ENCODE results near the gene LSR.
A peak's percentile ranks its signal among the peaks of the same experiment; 100 is the strongest.

Gene LSR

GRCh38 chr19:35304036-35304435 is 55.2 kb downstream of the LSR start:
- ChIA-PET CTCF (interaction anchor here (1.6 to 2.0 kb wide), 3 partner anchors 8 to 21 kb away, joined by 3 to 6 read pairs (median 4); no protein-coding TSS in a partner anchor), POLR2A (no interaction called here)
- no peak for DNase-seq (ENCODE audit: extremely low spot score)
- TF ChIP-seq, protein P1, sequence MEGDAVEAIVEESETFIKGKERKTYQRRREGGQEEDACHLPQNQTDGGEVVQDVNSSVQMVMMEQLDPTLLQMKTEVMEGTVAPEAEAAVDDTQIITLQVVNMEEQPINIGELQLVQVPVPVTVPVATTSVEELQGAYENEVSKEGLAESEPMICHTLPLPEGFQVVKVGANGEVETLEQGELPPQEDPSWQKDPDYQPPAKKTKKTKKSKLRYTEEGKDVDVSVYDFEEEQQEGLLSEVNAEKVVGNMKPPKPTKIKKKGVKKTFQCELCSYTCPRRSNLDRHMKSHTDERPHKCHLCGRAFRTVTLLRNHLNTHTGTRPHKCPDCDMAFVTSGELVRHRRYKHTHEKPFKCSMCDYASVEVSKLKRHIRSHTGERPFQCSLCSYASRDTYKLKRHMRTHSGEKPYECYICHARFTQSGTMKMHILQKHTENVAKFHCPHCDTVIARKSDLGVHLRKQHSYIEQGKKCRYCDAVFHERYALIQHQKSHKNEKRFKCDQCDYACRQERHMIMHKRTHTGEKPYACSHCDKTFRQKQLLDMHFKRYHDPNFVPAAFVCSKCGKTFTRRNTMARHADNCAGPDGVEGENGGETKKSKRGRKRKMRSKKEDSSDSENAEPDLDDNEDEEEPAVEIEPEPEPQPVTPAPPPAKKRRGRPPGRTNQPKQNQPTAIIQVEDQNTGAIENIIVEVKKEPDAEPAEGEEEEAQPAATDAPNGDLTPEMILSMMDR (IDR thresholded peaks at IDR 0.05; ENCODE audit: control extremely low read depth, extremely low read depth, low read depth, missing control alignments): no peak

GRCh38 chr19:35305181-35305580 is 56.4 kb downstream of the LSR start:
- TF ChIP-seq, protein P1 (IDR thresholded peaks at IDR 0.05; ENCODE audit: control extremely low read depth, extremely low read depth, low read depth, missing control alignments): no peak
- CTCF ChIA-PET: interaction anchor here (1.6 to 1.7 kb wide), 2 partner anchors 9 to 20 kb away, joined by 3 to 4 read pairs; no protein-coding TSS in a partner anchor
- DNase-seq (ENCODE audit: extremely low spot score): no peak
- POLR2A ChIA-PET: no interaction called here

DNA sequence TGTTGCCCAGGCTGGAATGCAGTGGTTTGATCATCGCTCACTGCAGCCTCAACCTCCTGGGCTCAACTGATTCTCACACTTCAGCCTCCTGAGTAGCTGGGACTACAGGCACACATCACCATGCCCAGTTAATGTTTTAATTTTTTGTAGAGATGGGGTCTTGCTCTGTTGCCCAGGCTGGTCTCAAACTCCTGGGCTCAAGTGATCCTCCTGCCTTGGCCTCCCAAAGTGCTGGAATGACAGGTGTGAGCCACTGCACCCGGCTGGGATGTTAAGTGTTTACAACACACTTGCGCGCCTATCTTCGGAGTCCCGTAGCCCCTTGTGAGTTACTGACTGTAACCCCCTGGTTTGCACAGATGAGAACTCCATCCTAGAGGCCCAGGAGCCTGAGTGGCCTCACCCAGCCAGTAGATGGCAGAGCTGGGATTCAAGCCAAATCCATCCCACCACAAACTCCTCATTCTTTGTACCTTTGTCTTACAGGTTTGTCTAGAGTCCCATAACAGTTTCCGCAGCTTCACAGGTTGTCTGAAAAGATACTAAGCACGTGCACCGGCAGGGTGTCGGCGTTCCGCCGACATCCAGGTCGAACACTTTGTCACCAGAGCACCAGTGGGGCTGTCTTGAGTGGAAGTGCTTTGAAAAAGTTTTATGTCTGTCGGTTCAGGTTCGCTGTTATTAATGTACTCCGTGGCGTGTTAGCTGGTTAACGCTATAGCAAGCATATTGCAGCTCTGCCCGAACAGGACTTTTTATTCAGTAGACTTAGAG is 57.9 kb downstream of the LSR start:
- CTCF ChIA-PET: interaction anchor here (1.3 to 2.6 kb wide), 3 partner anchors 11 to 16 kb away, joined by 3 to 6 read pairs (median 5); no protein-coding TSS in a partner anchor
- POLR2A ChIA-PET: no interaction called here
- TF ChIP-seq, protein P1 (IDR thresholded peaks at IDR 0.05; ENCODE audit: control extremely low read depth, extremely low read depth, low read depth, missing control alignments): peak; percentile 43
- peak; percentile 50 for DNase-seq (ENCODE audit: extremely low spot score)

GRCh38 chr19:35307931-35308330 is 59.1 kb downstream of the LSR start:
- CTCF ChIA-PET: interaction anchor here (1.0 to 2.6 kb wide), 2 partner anchors 12 to 187 kb away, joined by 4 to 6 read pairs; no protein-coding TSS in a partner anchor
- POLR2A ChIA-PET: no interaction called here
- no peak for DNase-seq (ENCODE audit: extremely low spot score)
- TF ChIP-seq, protein P1 (IDR thresholded peaks at IDR 0.05; ENCODE audit: control extremely low read depth, extremely low read depth, low read depth, missing control alignments): no peak

GRCh38 chr19:35308910-35309309 is 60.1 kb downstream of the LSR start:
- TF ChIP-seq, protein P1 (IDR thresholded peaks at IDR 0.05; ENCODE audit: control extremely low read depth, extremely low read depth, low read depth, missing control alignments): no peak
- ChIA-PET POLR2A (no interaction called here), CTCF (no interaction called here)
- DNase-seq (ENCODE audit: extremely low spot score): no peak

DNA sequence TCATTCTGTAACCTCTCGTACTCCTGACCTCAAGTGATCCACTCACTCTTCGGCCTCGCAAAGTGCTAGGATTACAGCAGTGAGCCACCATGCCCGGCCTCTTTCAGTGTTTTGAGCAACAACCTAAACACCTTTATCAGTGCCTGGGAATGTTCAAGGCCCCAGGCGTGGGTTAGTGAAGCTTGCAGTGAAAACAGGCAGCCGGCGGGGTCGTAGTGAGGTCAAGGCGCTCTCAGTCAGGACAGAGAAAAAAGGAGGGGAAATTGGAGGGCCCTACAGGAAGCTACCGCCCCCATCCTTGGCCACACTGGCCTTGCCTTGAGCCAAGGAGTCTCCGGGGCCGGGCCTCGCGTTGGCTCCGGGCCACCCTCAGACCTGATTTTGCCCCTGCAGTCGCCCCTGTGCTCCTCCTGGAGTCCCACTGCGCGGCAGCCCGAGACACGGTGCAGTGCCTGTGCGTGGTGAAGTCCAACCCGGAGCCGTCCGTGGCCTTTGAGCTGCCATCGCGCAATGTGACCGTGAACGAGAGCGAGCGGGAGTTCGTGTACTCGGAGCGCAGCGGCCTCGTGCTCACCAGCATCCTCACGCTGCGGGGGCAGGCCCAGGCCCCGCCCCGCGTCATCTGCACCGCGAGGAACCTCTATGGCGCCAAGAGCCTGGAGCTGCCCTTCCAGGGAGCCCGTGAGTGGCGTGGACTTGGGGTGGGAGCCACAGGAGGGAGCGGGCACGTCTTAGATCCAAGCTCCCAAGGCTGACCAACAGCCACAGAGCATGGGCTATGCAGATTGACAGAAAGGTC is 60.9 kb downstream of the LSR start:
- TF ChIP-seq, protein P1 (IDR thresholded peaks at IDR 0.05; ENCODE audit: control extremely low read depth, extremely low read depth, low read depth, missing control alignments): no peak
- no peak for DNase-seq (ENCODE audit: extremely low spot score)
- ChIA-PET CTCF (no interaction called here), POLR2A (no interaction called here)

All from GM10248 (cell line).